HG03159 (cell line): ENCODE results near the gene ETV5.
"Not testable (repeated sequence)": the region's sequence is repeated elsewhere in the genome, so short reads cannot be mapped to it uniquely, and the experiment has no call there.

ENCODE experiments used
- ATAC-seq: cut with Tn5 transposase; IDR thresholded peaks from one replicate; pipeline ENCODE4 v1.9.1; 2021; ENCODE audit warnings: mild to moderate bottlenecking, moderate library complexity; ENCODE audit not compliant: unreplicated experiment

Gene ETV5

DNA sequence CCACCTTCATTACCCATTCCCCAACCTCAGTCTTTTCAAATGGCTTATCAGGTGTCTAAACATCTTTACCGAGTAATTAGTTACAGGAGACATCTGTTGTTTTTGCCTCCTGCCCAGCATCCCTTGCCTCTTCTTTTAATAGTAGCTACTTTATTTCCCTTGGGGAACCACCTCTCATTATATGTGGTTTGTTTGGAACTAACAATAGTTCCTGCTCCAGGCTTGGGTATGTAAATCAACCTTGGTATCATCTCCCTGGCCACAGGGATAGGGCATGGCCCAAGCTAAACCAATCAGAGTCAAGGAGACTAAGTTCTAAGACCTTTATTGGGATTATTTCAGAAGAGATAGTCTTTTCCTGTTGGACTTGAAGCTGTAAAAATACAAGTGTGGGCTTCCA is 76.6 kb downstream of the ETV5 start:
- ATAC-seq = no peak

DNA sequence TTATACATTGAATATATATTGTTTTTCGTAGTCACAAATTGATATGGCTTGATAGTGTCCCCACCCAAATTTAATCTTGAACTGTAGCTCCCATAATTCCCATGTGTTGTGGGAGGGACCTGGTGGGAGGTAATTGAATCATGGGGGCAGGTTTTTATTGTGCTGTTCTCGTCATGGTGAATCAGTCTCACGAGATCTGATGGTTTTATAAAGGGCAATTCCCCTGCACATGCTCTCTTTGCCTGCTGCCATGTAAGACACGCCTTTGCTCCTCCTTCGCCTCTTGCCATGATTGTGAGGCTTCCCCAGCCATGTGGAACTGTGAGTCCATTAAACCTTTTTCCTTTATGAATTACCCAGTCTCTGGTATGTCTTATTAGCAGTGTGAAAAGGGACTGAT is 82.9 kb downstream of the ETV5 start:
- not testable (repeated sequence) for ATAC-seq

DNA sequence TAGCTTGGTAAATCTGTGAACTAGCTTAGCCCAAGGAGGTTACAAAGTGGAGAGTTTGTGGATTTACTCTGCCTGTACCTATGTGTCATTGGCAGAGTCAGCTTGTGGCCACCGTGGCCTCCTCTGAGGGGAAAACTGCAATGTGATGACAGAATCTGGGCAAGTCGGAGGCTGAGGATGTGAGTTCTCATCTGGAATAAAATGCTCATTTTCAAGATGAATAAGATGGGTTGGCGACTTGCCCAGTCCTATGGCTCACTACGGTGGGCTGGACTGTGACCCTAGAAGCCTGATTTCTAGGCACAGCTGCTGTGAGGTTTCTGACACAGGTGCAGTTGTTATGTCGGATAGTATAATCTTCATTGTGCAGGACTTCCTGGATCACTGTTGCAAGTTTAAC is 83.7 kb downstream of the ETV5 start:
- no peak for ATAC-seq

DNA sequence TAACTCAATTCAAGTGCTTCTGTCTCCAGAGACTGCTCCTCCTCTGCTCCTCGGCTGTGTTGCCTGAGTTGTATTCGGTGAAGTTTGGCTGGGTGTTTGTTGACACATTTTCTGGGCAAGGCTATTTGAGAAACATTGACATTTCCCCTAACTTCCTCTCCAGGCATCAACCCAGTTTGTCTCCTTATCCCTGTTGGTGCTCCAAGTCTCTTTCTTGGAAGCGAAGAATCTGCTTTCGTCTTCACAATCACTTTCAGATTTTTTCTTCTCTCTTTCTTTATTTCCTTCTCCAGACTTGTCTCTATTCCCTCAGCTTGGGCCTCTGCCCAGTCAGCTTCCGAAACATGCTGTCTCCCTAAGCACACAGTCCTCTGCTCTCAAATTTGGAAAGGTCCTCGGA is 84.7 kb downstream of the ETV5 start:
- ATAC-seq = no peak

DNA sequence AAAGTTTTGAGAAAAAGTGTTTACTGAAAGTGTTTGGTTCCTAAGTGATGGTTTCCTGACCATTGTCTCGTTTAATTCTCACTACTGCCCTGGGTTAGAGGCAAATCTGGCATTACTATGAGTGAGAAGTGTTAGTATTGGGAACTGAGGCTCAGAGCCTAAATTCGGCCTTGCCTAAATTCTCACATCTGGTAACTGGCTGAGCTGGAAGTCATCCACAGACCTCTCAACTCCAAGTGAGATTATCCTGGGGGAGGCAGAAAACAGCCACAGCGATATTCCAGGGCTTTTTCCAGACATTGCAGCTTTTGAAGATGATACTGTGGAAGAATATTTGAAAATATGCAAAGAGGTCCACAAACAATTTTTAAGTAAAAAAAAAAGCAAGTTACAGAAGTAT is 86.0 kb downstream of the ETV5 start:
- ATAC-seq = no peak

DNA sequence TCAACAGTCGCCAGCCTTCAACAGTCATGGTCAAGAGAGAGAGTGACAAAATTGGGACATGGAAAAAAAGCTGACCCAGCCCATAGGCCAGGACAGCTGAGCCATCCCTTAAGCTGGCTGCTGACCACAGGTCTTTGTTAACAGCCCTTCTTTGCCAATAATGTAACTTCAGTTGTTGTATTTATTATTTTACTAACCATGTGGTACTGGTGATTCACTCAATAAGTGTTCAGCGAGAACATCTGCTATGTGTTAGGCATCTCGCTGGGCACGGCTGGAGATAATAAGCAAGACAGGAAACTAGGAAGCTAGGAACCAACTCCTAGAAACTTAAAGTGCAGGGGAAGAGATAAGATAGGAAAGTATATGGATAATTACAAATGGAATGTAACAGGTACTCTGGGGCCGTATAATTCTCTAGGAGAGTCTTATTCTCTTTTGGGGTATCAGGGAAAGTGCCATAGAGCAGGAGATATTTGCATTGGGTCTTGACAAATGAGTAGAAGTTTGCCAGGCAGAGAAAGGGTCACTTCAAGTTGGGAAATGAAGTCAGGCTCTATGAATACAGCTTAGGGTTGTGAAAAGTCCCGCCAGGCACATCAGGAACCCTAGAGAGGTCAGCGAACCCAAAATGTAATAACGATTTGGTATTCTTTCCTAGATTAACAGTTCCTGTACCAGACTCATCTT is 87.1 kb downstream of the ETV5 start:
- ATAC-seq = no peak

DNA sequence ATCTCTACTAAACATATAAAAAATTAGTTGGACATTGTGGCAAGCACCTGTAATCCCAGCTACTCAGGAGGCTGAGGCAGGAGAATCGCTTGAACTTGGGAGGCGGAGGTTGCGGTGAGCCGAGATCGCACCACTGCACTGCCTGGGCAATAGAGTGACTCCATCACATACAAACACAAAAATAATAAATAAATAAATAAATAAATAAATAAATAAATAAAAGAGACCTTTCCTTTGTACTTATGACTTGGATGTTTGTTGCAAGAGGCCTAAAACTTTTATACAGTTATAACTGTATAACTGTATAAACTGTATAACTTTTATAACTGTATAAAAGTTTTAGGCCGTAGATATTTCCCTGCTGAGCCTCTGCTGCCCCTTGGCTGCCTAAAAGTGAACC is 87.6 kb downstream of the ETV5 start:
- ATAC-seq = not testable (repeated sequence)

DNA sequence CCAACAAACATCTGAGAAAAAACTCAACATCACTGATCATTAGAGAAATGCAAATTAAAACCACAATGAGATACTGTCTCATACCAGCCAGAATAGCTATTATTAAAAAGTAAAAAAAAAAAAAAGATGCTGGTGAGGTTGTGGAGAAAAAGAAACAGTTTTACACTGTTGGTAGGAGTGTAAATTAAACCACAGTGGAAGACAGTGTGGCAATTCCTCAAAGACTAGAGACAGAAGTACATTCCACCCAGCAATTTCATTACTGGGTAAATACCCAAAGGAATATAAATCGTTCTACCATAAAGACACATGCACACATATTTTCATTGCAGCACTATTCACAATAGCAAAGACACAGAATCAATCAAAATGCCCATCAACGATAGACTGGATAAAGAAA is 89.6 kb downstream of the ETV5 start:
- not testable (repeated sequence) for ATAC-seq

DNA sequence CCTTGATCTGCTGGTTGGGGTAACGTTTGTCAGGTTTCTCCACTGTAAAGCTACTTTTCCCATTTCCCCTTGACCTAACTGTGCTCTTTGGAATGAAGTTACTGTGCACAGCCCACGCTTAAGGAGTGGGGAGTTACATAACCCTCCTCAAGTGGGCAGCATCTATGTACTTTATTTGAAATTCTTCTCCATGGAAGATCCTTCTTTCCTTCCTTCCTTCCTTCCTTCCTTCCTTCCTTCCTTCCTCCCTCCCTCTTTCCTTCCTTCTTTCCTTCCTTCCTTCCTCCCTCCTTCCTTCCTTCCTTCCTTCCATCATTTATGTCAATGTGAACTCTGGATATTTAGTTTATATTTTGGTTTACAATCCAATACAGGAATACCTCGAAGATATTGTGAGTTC is 94.0 kb downstream of the ETV5 start:
- ATAC-seq = no peak

DNA sequence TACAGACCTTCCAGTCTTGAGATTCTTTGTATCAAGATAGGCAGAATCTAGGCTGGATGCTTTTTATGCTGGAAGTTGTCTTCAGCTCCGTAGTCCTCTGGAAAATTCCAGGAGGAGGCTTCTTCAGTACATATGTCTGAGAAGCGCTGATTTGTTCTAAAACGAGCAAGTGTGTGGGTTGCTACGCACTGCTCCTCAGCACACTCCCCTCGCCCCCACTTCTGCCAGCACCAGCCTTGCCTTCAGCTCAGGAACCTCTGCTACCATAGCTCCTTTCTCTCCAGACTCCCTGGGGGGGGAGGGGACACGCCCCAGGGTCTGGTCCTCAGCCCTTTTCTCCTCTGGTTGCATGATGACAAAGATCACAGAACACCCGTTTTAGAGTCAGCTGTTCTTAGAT is 95.6 kb downstream of the ETV5 start:
- ATAC-seq = no peak

DNA sequence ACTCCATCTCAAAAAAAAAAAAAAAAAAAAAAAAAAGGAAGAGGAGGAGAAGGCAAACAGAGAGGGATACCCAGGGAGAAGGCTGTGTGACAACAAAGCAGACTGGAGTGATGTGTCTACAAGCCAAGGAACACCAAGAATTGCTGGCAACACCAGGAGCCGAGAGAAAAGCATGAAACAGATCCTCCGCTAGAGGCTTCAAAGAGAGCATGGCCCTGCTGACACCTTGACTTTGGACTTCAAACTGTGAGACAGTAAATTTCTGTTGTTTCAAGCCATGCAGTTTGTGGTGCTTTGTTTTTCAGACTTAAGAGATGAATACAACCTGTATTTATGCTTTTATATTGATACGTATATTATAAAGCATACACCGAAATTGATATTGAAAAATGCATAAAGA is 96.8 kb downstream of the ETV5 start:
- ATAC-seq = no peak

DNA sequence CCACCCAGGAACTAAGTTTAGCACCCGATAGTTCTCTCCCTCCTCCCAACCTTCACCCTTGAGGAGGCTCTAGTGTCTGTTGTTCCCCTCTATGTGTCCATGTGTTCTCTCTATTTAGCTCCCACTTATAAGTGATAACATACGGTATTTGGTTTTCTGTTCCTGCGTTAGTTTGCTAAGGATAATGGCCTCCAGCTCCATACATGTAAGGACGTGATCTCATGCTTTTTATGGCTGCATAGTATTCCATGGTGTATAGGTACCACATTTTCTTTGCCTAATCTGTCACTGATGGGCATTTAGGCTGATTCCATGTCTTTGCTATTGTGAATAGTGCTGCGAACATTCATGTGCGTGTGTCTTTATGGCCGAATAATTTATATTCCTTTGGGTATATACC is 104.2 kb downstream of the ETV5 start:
- ATAC-seq = no peak

DNA sequence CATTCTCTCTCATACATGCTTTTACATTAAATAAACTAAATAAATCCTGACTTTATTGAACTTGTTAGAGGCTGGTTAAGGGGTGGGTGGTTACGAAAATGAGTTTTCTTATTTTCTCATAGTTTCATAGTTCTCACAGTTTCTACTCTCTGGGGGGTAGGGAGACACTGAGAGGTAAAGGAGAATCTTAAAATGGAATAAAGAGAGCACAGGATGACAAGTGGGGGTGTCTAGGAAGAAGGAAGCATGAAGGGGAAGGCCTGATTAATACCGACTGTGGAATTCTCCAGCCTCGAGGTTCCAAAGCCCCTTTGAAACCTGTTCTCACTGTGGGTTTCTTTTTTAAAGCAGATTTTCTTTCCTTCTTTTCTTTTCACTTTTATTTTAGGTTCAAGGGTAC is 104.7 kb downstream of the ETV5 start:
- ATAC-seq = no peak

DNA sequence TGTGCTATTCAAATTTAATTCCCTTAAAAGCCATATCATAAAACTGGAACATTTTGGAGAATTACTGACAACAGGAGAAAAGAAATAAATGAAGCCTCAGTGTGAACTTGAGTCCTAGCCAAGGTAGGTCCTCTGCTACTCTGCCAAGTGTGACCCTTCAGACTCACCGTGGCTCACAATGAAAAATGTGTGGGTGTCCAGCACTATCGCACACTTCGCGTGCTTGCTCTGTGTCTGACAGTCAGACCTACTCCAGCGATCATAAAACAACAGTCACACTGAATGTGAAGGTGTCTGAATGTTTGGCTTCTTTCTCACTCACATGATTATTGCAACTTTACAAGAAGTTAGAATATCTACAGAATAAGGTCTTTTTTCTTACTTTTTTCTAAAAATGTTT is 105.3 kb downstream of the ETV5 start:
- no peak for ATAC-seq

DNA sequence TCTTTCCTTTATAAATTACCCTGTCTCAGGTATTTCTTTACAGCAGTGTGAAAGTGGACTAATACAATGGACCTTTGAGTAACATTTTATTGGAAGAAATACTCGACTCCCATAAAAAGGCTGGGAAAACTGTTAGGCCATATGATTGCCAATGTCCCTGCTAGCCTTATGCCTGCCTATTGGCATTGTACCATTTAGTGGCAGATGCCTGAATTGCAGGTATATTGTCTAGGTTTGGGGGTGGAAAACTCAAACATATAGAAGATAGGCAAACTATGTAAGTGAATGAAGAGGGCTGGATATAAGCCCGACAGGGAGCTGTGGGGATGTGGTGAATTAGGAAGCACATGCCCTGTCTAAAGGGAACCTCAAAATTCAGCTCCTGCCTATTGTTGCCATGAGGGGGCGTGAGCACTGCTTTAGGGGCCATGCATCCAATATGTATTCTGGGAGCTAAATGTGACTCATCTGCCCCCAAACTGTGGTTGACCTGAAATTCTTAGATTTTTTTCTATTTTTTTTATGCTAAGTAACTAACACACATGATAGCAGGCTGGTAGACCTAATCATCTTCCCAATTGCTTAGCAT is 105.9 kb downstream of the ETV5 start:
- no peak for ATAC-seq

DNA sequence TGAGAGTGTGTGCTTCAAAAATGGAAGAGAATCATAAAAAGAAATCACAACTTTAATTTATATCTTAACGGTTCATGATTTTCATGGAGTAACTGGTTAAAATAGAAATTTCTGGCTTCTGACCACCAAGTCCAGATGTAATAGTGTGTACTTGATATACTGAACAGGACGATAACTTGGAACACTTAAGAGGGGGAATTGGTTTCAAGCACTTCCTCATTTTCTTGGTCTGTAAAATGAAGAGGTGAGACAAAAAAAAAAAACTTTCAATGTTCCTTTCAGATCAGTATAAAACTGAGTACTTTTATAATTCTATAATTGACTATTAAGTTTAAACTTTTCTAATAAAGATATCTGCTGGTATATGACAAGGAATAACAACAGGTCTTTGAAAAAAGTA is 107.0 kb downstream of the ETV5 start:
- ATAC-seq = no peak

DNA sequence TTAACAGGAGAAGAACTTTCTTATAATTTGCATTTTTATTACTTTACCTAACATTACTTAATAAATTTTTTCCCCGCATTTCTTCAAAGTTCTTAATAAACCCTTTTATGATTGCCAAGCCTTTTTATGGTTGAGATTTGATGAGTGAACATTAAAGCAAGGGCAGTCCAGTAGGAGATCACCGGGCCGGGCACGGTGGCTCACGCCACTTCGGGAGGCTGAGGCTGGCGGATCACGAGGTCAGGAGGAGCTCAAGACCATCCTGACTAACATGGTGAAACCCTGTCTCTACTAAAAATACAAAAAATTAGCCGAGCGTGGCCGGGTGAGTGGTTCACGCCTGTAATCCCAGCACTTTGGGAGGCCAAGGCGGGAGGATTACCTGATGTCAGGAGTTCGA is 109.7 kb downstream of the ETV5 start:
- ATAC-seq = no peak

DNA sequence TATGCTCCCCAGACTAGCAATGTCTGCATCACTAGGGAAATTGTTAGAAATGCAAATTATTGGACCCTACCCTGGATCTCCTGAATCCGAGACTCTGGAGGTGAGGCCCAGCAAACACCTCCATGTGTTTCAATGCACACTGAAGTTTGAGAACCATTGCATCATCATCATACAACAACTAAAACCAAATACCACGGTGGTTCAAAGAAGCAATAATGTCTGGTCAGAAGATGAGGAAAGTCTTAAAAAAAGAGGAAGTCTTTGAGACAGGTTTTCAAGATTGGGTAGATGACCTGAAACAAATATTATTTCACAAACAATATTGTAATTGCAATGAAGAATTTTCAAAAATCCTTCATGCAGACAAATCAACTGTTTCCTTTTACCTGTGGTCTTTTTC is 110.8 kb downstream of the ETV5 start:
- ATAC-seq = no peak

DNA sequence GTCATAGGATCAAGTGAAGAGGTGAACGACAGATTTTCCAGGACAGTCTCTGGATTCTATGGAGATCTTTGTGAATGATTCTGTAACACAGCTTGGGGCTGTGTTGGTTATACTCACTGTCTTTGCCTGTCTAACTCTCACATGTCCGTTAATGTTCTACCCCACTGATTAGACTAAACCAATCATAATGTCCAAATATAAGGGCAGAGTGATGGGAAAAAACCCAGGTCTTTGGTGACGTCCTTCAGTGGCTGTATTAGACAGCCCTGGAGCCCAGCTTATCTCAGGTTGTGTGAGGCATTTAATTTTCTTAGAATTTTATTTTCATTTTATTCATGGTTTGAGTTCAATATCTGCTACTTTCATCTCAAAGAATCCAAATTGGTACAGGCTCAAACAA is 111.8 kb downstream of the ETV5 start:
- ATAC-seq = no peak
